Measurements from ENCODE around the gene CSNK1E.

GRCh38 chr22:38266120-38266519 lies 51.1 kb downstream of the CSNK1E start:
- no peak for TF ChIP-seq CTCF (IDR thresholded peaks at IDR 0.05; ENCODE audit: poor library complexity)
- no peak for TF ChIP-seq EZH2 (IDR thresholded peaks at IDR 0.05; ENCODE audit: borderline replicate concordance)
- TF ChIP-seq EZH2phosphoT487 (IDR thresholded peaks at IDR 0.05; ENCODE audit: low read depth, severe bottlenecking, unreplicated experiment), result no peak
